Testis (tissue), 3 donors: ENCODE measurements around the gene YBX1. TPM values are rescaled to one million over a fixed set of nuclear protein-coding genes. Genes with fewer than 3 reads are reported as not detected.

Experiments used
- DNase-seq: peaks from one replicate; pipeline ENCODE4 v3.0.0-alpha.2; 2019
- H3K27ac ChIP-seq, 2 donors: fragments of 200-600 bp; sonication (generic); one replicate each; pipeline ENCODE4 v1.5.1; 2019
- H3K27me3 ChIP-seq: fragments of 200-600 bp; sonication (generic); one replicate; pipeline ENCODE4 v1.5.1; 2019
- H3K36me3 ChIP-seq: fragments of 200-600 bp; sonication (generic); one replicate; pipeline ENCODE4 v1.5.1; 2017; ENCODE audit warnings: low read depth; ENCODE audit errors: missing control alignments
- H3K4me1 ChIP-seq: fragments of 200-600 bp; sonication (generic); one replicate; pipeline ENCODE4 v1.5.1; 2019
- H3K4me3 ChIP-seq, 2 donors: fragments of 200-600 bp; sonication (generic); one replicate each; pipeline ENCODE4 v1.5.1; 2017 to 2019
- H3K9me3 ChIP-seq: fragments of 200-600 bp; sonication (generic); one replicate; pipeline ENCODE4 v1.5.1; 2017
- POLR2A ChIP-seq: fragments of 450-650 bp; IDR thresholded peaks from one replicate; pipeline ENCODE4 v1.6.1; 2017; ENCODE audit warnings: antibody characterized with exemption, mild to moderate bottlenecking, moderate library complexity
- WGBS, 2 donors: methylation state at CpG; one replicate each; pipeline ENCODE4 v1.1.5; 2018; 5-methylcytosine and 5-hydroxymethylcytosine counted together
- intact Hi-C: fragments of 100-400 bp; cut with DNase I; formaldehyde crosslinking; loops from one replicate; pipeline ENCODE4 v1.15.1; 2023; ENCODE audit warnings: low total_unique reads
- polyA plus RNA-seq: library from polyadenylated mRNA; stranded (reverse); fragments of 350-450 nt; fragmentation: Illumina TruSeq; extraction: RNeasy Lipid Tissue Mini Kit (QIAGEN cat#74804); gene quantifications from one replicate; pipeline ENCODE4 v1.2.3, GENCODE V29; 2014; ENCODE audit warnings: low read depth, low replicate concordance; ENCODE audit not compliant: insufficient read depth
- total RNA-seq, 2 donors: library from RNA; depleted of rRNA; stranded (reverse); fragments of >200 nt; gene quantifications; one replicate each; pipeline ENCODE4 v1.2.3, GENCODE V29; 2016
- TF ChIP-seq, protein P1 (sequence below), 3 experiments: fragments of 450-650 bp in 2 of 3; fragments of 200-600 bp in 1 of 3; sonication (generic) in 1 of 3; IDR thresholded peaks; one replicate each; pipeline ENCODE4 v1.5.1; 2016 to 2019; ENCODE audit warnings: antibody characterized with exemption in 3 of 3, mild to moderate bottlenecking in 2 of 3, moderate library complexity in 1 of 3

Gene YBX1
- total and polyA plus RNA-seq, 3 donors from 2014 or later: 798 to 2,470 (median 982) TPM

DNA sequence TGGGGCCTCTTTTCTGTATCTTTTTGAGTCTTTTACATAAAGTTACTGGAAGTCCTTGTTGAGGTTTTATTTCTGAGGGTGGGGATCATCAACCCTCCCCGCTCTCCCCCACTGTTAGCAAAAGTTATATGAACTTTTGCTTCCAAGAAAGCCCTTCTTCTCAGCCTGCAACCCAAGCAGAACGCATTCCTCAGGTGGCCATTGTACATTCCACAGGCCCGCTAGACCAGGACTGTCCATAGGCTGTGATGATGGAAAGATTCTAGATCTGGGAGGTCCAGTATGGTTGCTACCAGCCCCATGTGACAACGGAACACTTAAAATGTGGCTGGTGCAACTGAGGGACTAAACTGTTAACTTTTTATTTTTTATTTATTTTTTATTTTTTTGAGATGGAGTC is 11.8 kb upstream of the YBX1 start:
- DNase-seq: no peak
- TF ChIP-seq POLR2A: no peak
- TF ChIP-seq, protein P1, sequence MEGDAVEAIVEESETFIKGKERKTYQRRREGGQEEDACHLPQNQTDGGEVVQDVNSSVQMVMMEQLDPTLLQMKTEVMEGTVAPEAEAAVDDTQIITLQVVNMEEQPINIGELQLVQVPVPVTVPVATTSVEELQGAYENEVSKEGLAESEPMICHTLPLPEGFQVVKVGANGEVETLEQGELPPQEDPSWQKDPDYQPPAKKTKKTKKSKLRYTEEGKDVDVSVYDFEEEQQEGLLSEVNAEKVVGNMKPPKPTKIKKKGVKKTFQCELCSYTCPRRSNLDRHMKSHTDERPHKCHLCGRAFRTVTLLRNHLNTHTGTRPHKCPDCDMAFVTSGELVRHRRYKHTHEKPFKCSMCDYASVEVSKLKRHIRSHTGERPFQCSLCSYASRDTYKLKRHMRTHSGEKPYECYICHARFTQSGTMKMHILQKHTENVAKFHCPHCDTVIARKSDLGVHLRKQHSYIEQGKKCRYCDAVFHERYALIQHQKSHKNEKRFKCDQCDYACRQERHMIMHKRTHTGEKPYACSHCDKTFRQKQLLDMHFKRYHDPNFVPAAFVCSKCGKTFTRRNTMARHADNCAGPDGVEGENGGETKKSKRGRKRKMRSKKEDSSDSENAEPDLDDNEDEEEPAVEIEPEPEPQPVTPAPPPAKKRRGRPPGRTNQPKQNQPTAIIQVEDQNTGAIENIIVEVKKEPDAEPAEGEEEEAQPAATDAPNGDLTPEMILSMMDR (IDR thresholded peaks at IDR 0.05): no peak
- no peak overlapping the region for H3K4me3 ChIP-seq
- no peaks in the 10 kb centered on the region for H3K27me3 ChIP-seq
- 88 to 98% methylated on average over 4 of the region's 4 CpGs for WGBS, 2 donors
- H3K36me3 ChIP-seq: no peaks in the 10 kb centered on the region
- intact Hi-C loops: no loop called here
- no peaks in the 10 kb centered on the region for H3K9me3 ChIP-seq
- H3K4me1 ChIP-seq: no peaks in the 10 kb centered on the region
- H3K27ac ChIP-seq: no peak overlapping the region

DNA sequence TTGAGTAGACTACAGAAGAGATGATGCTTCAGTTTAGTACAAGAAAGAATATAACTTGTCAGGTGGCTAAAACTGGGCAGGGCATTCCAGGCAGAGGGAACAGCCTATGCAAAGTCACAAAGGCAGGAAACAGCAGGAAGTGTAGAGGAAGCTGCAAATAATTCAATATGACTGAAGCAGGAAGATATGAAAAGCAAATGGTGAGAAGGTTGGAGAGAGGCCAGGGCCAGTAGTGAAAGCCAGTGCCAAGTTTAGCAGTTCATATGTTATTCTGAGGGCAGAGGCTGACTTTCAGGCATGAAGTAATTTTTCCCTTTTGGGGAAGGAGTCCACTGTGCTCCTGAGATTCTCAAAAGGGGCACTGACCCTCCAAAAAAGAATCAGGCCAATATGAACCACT is 8.0 kb upstream of the YBX1 start:
- intact Hi-C loops: no loop called here
- DNase-seq: no peak
- Histone ChIP-seq H3K4me3 (no peak overlapping the region), H3K27ac (no peak overlapping the region), H3K4me1 (no peaks in the 10 kb centered on the region), H3K27me3 (no peaks in the 10 kb centered on the region), H3K9me3 (no peaks in the 10 kb centered on the region), H3K36me3 (no peaks in the 10 kb centered on the region)
- TF ChIP-seq POLR2A: no peak
- TF ChIP-seq, protein P1 (IDR thresholded peaks at IDR 0.05): no peak

DNA sequence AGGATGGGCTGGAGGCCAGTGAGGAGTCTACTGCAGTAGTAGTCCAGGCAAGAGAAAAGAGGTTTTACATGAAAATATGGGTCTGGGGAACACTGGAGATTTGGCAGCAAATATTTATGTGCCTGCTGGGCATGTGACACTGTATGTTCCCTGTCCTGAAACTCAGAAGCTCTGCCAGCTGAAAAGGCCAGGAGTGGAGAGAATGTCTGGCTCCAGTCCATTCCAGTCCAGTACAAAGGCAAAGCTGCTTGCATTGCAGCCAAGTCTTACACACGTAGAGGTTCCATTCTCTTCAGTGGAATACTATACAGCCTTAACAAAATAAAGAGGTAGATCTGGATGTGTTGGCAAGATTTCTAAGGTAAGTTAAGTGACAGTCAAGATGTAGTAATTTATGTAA is 7.5 kb upstream of the YBX1 start:
- H3K4me1 ChIP-seq: no peaks in the 10 kb centered on the region
- no peak overlapping the region for H3K4me3 ChIP-seq
- no peak overlapping the region for H3K27ac ChIP-seq
- TF ChIP-seq, protein P1 (IDR thresholded peaks at IDR 0.05): no peak
- DNase-seq: no peak
- intact Hi-C loops: no loop called here
- no peaks in the 10 kb centered on the region for H3K27me3 ChIP-seq
- 41 to 67% methylated on average over 1 of the region's 1 CpG for WGBS, 2 donors
- no peaks in the 10 kb centered on the region for H3K36me3 ChIP-seq
- no peaks in the 10 kb centered on the region for H3K9me3 ChIP-seq

DNA sequence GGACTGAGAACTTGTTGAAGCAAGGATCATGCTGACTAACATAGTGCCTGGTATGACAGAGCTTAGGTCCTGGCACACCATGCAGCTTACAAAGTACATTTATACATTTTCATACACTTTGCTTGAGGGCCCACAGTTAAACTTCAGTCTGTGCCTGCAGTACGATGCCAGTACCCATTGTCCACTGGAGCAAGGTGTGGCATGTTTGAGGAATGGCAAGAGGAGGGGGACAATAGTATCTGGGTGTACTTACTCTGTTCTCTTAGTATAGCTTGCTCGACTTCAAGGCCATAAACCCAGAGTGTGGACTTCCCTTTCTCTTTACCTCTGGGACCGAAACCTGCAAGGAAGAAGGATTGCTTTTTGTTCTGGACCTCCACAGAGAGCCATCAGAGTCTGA is 6.8 kb upstream of the YBX1 start:
- Histone ChIP-seq H3K36me3 (no peaks in the 10 kb centered on the region), H3K27ac (no peak overlapping the region), H3K27me3 (no peaks in the 10 kb centered on the region), H3K4me3 (no peak overlapping the region), H3K4me1 (peaks cover 4% of the 10 kb centered on the region), H3K9me3 (no peaks in the 10 kb centered on the region)
- 83 to 87% methylated on average over 3 of the region's 3 CpGs for WGBS, 2 donors
- TF ChIP-seq, protein P1 (IDR thresholded peaks at IDR 0.05): no peak
- no peak for TF ChIP-seq POLR2A
- intact Hi-C loops: no loop called here
- no peak for DNase-seq

DNA sequence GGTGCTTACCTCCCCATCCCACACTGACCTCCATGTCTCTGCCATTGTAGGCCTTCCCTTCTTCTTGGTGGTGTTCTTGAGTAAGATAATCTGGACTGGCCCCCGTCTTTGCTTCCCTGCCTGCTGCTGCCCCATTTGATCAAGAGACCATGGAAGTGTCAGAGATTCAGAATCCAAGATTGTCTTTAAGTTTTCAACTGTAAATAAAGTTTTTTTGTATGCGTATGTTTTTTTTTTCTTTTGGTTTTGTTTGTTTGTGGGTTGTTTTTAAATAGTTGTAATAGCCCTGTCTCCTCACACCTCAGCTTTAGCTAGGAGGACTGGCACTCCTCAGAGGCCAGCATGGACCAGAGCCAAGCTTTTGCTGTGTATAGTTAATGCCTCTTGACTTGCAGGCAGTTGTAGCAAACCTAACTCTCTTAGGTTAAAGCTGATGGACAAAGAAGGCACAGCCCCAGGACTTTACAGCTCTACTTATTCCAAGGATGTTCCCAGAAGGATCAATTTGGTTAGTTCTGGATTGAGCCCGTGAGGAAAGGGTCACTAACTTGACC is 5.6 kb upstream of the YBX1 start:
- Histone ChIP-seq H3K4me1 (peaks cover 12% of the 10 kb centered on the region), H3K36me3 (no peaks in the 10 kb centered on the region), H3K27me3 (no peaks in the 10 kb centered on the region), H3K27ac (no peak overlapping the region), H3K9me3 (no peaks in the 10 kb centered on the region), H3K4me3 (no peak overlapping the region)
- intact Hi-C loops: no loop called here
- WGBS, 2 donors: 88 to 89% methylated on average over 3 of the region's 3 CpGs
- TF ChIP-seq, protein P1 (IDR thresholded peaks at IDR 0.05): no peak
- TF ChIP-seq POLR2A: no peak
- no peak for DNase-seq
